ENCODE data around the gene VPREB1.
"Not testable (repeated sequence)": the region's sequence is repeated elsewhere in the genome, so short reads cannot be mapped to it uniquely, and the experiment has no call there.

DNA sequence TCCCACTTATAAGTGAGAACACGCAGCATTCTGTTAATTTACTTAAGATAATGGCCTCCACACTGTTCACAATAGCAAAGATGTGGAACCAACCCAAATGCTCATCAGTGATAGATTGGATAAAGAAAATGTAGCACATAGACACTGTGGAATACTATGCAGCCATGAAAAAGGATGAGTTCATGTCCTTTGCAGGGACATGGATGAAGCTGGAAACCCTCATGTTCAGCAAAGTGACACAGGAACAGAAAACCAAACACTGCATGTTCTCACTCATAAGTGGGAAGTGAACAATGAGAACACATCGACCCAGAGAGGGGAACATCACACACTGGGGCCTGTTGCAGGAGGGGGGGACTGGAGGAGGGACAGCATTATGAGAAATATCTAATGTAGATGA is 15.6 kb downstream of the VPREB1 start:
- not testable (repeated sequence) for TF ChIP-seq POLR2A (IDR thresholded peaks at IDR 0.05)
- TF ChIP-seq, protein P1, sequence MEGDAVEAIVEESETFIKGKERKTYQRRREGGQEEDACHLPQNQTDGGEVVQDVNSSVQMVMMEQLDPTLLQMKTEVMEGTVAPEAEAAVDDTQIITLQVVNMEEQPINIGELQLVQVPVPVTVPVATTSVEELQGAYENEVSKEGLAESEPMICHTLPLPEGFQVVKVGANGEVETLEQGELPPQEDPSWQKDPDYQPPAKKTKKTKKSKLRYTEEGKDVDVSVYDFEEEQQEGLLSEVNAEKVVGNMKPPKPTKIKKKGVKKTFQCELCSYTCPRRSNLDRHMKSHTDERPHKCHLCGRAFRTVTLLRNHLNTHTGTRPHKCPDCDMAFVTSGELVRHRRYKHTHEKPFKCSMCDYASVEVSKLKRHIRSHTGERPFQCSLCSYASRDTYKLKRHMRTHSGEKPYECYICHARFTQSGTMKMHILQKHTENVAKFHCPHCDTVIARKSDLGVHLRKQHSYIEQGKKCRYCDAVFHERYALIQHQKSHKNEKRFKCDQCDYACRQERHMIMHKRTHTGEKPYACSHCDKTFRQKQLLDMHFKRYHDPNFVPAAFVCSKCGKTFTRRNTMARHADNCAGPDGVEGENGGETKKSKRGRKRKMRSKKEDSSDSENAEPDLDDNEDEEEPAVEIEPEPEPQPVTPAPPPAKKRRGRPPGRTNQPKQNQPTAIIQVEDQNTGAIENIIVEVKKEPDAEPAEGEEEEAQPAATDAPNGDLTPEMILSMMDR (IDR thresholded peaks at IDR 0.05) = not testable (repeated sequence)
